SK-N-MC (cell line): ENCODE measurements around the gene SUPV3L1.
A peak's percentile ranks its signal among the peaks of the same experiment; 100 is the strongest.

Experiments
- DNase-seq: peaks from one replicate; pipeline ENCODE4 v3.0.0-alpha.2; 2011; ENCODE audit warnings: low read depth, low spot score
- H3K27ac ChIP-seq: fragments of 200-600 bp; sonication (generic); 2 replicates; pipeline ENCODE4 v1.5.1; 2016; ENCODE audit warnings: mixed run types
- H3K36me3 ChIP-seq: fragments of 200-600 bp; sonication (generic); 2 replicates; pipeline ENCODE4 v1.6.1; 2017; ENCODE audit warnings: antibody characterized with exemption, low read length, mixed read lengths; ENCODE audit not compliant: insufficient read depth
- H3K4me3 ChIP-seq: fragments of 200-600 bp; sonication (generic); 2 replicates; pipeline ENCODE4 v1.5.1; 2016
- H3K9ac ChIP-seq: fragments of 200-600 bp; sonication (generic); 2 replicates; pipeline ENCODE4 v1.8.0; 2017; ENCODE audit warnings: mixed run types, mixed read lengths; ENCODE audit not compliant: insufficient read length
- H3K9me3 ChIP-seq: fragments of 200-600 bp; sonication (generic); 2 replicates; pipeline ENCODE4 v1.6.1; 2017; ENCODE audit warnings: low read depth, mild to moderate bottlenecking, antibody characterized with exemption, low read length, moderate library complexity, mixed read lengths
- EZH2 ChIP-seq: fragments of 200-600 bp; sonication (generic); IDR thresholded peaks from one replicate; pipeline ENCODE4 v1.6.1; 2017; ENCODE audit warnings: antibody characterized with exemption
- FOXP2 ChIP-seq: optimal IDR thresholded peaks from 2 replicates; pipeline ENCODE3; 2011; ENCODE audit warnings: mild to moderate bottlenecking, moderate library complexity; ENCODE audit not compliant: insufficient read depth; ENCODE audit errors: extremely low read length, control extremely low read depth
- POLR2AphosphoS5 ChIP-seq: IDR thresholded peaks from 2 replicates; pipeline ENCODE4 v1.6.1; 2012; ENCODE audit warnings: mild to moderate bottlenecking, low read depth, low read length, borderline replicate concordance

The SUPV3L1 gene

GRCh38 chr10:69211524-69211923, 31.5 kb downstream of the SUPV3L1 start:
- H3K36me3 ChIP-seq = peaks cover 9% of the 10 kb centered on the region; the same call in 1 of the 2 replicates
- TF ChIP-seq POLR2AphosphoS5 (no peak), EZH2 (no peak), FOXP2 (no peak)
- DNase-seq = no peak

GRCh38 chr10:69213591-69214311, 33.7 kb downstream of the SUPV3L1 start:
- H3K9me3 ChIP-seq = no peaks in the 10 kb centered on the region
- DNase-seq = no peak
- no peak for TF ChIP-seq EZH2
- TF ChIP-seq POLR2AphosphoS5 = no peak
- TF ChIP-seq FOXP2 = no peak
- no peak overlapping the region for H3K4me3 ChIP-seq
- no peaks in the 10 kb centered on the region; the same call in 1 of the 2 replicates for H3K36me3 ChIP-seq
- no peak overlapping the region for H3K27ac ChIP-seq
- H3K9ac ChIP-seq = no peak overlapping the region

More at GRCh38 chr10:69211524-69211923, 31.5 kb downstream of the SUPV3L1 start:
- Histone ChIP-seq H3K4me3 (no peak overlapping the region), H3K9ac (no peak overlapping the region), H3K27ac (no peak overlapping the region), H3K9me3 (no peaks in the 10 kb centered on the region)

GRCh38 chr10:69214666-69215131, 34.7 kb downstream of the SUPV3L1 start:
- TF ChIP-seq POLR2AphosphoS5 (no peak), FOXP2 (no peak), EZH2 (no peak)
- no peak for DNase-seq
- H3K9ac ChIP-seq = no peak overlapping the region
- H3K36me3 ChIP-seq = no peaks in the 10 kb centered on the region
- H3K27ac ChIP-seq = no peak overlapping the region
- no peak overlapping the region for H3K4me3 ChIP-seq
- no peaks in the 10 kb centered on the region for H3K9me3 ChIP-seq

DNA sequence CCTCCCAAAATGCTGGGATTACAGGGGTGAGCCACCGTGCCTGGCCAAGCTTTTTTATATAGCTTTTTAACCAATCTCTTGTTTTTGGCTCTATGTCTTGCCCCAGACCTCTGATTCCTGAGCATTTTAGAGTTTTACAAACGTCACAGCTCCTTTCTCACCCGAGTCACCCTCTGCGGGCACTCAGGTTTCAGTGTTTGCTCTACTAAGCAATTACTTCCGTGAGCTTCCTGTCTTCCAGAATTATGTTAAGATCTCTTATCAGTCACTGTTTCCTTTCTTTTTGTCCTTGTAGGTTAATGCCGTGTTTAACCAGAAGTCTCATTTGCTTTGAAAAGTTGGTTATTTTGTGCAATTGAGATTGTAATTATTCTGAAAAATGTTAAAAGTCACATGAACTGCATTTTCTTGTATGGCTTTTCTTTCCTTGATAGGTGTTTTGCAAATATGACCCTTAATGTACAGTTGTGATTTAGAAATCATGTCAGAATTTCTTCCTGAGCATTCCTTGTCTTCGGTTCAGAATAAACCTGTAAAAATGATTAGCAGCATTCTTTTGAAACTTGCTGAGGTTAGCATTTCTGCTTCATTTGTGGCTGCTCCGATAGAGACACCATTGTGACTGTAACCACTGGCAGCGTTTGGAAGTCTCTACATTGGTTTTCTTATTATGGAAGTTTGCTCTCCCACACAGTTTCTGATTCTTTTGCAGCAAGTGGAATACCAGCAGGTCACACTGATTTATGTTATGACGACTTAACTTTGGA, 35.6 kb downstream of the SUPV3L1 start:
- no peaks in the 10 kb centered on the region for H3K36me3 ChIP-seq
- no peaks in the 10 kb centered on the region for H3K9me3 ChIP-seq
- DNase-seq = no peak
- no peak for TF ChIP-seq POLR2AphosphoS5
- no peak for TF ChIP-seq EZH2
- no peak for TF ChIP-seq FOXP2
- peak overlapping the region; percentile 81 for H3K27ac ChIP-seq
- H3K4me3 ChIP-seq = peak overlapping the region; percentile 43
- H3K9ac ChIP-seq = no peak overlapping the region

DNA sequence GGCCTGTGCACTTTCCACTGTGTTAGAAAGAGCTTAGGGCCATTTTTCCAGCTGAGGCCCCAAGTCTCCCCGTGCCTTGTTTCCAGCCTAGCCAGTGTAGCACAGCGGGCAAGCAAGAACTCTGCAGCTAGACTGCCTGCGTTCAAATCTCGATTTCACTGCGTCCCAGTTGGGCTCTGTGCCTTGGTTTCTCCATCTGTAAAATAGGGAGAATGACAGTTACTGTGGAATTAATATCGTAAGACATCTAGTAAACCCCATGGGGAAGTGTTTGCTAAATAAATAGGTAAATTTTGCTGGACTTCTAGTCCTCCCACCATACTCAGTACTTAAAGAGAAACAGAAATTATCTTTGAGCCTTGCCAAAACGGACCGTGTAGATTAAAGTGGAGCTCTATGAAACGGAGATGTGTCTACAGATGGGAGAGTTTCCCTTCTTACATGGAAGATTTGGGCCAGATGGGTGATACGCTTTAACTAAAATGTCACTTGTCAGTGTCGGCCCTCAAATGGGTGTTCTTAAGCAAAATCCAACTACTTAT, 36.6 kb downstream of the SUPV3L1 start:
- no peak for DNase-seq
- no peaks in the 10 kb centered on the region for H3K9me3 ChIP-seq
- H3K4me3 ChIP-seq = no peak overlapping the region
- no peak overlapping the region for H3K9ac ChIP-seq
- H3K36me3 ChIP-seq = no peaks in the 10 kb centered on the region
- H3K27ac ChIP-seq = peak overlapping the region; percentile 42; the same call in 1 of the 2 replicates
- TF ChIP-seq FOXP2 = no peak
- TF ChIP-seq POLR2AphosphoS5 = no peak
- TF ChIP-seq EZH2 = no peak

DNA sequence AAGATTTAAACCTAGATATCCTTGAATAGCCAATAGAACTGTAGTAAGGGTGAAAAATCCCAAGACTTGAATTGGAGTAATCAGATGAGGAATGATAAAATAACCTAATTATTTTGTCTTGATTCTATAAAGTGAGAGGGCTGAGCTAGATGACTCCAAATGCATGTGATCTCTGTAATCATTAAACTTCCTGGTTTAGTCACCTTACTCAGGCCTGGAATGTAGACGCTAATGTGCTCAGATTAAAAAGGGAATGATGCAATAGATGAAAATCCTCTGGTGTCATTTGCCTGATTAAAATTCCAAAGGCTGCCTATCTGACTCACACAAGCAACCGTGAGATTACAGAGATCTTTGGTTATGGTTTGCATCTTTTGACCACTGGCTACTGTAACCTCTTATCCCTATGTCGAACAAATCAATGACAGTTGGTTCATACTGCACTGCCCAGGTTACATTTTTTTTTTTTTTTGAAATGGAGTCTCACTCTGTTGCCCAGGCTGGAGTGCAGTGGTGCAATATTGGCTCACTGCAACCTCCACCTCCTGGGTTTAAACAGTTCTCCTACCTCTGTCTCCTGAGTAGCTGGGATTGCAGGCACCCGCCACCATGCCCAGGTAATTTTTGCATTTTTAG, 37.2 kb downstream of the SUPV3L1 start:
- Histone ChIP-seq H3K9me3 (no peaks in the 10 kb centered on the region), H3K27ac (peak overlapping the region; percentile 42; the same call in 1 of the 2 replicates), H3K9ac (no peak overlapping the region), H3K4me3 (no peak overlapping the region), H3K36me3 (no peaks in the 10 kb centered on the region)
- DNase-seq = no peak
- TF ChIP-seq POLR2AphosphoS5 = no peak
- no peak for TF ChIP-seq FOXP2
- TF ChIP-seq EZH2 = no peak

DNA sequence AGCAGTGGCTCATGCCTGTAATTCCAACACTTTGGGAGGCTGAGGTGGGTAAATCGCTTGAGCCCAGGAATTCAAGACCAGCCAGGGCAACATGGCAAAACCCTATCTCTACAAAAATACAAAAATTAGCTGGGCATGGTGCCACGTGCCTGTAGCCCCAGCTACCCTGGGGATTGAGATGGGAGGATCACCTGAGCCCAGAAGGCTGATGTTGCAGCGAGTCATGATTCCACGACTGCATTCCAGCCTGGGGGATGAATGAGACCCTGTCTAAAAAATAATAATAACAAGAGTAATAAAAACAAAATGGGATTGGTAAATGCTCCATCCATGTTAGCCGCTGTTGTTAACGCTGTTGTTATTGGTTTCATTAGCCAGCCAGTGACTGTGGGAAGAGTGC, 38.8 kb downstream of the SUPV3L1 start:
- Histone ChIP-seq H3K27ac (no peak overlapping the region), H3K36me3 (no peaks in the 10 kb centered on the region), H3K4me3 (no peak overlapping the region), H3K9ac (no peak overlapping the region), H3K9me3 (no peaks in the 10 kb centered on the region)
- no peak for DNase-seq
- TF ChIP-seq POLR2AphosphoS5 (no peak), EZH2 (no peak), FOXP2 (no peak)

- no peak within 1 kb of the TSS for H3K4me3 ChIP-seq
- H3K36me3 ChIP-seq = no peaks in the 10 kb centered on the region
- DNase-seq = no peak
- H3K9ac ChIP-seq = no peak within 1 kb of the TSS
- no peaks in the 10 kb centered on the region for H3K9me3 ChIP-seq
- H3K27ac ChIP-seq = no peak within 1 kb of the TSS
- no peak for TF ChIP-seq FOXP2
- TF ChIP-seq EZH2 = no peak
- no peak for TF ChIP-seq POLR2AphosphoS5
These were observed 40.0 kb downstream of the SUPV3L1 start, which contains the start of gene HKDC1 for GRCh38 chr10:69220041-69220451. HKDC1 (plus strand) TSS chr10:69220332; CDS start chr10:69220436, 104 bp downstream.
